22Rv1 (cell line): Measurements from ENCODE around the gene AGRN.

Experiments used
- H3K27ac ChIP-seq: fragments of 450-650 bp; 2 replicates; pipeline ENCODE4 v1.5.1; 2017
- ZFX ChIP-seq: fragments of 450-650 bp; IDR thresholded peaks from 2 replicates; pipeline ENCODE4 v1.6.1; 2017; ENCODE audit warnings: antibody characterized with exemption, borderline replicate concordance
- TF ChIP-seq, protein P1 (sequence below): fragments of 450-650 bp; IDR thresholded peaks from 2 replicates; pipeline ENCODE4 v1.5.1; 2017; ENCODE audit warnings: mild to moderate bottlenecking

Gene AGRN

DNA sequence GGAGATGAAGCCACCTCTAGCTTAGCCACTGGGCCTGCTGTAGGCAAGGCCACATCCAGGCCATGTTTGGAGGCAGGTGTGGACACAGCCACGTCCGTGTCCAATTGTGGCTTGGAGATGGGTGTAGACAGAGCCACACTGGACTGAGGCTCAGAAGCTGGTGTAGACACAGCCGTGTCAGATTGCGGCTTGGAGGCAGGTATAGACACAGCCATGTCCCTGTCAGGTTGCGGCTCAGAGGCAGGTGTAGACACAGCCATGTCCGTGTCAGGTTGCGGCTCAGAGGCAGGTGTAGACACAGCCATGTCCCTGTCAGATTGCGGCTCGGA is 40.2 kb upstream of the AGRN start:
- H3K27ac ChIP-seq = no peak overlapping the region
- TF ChIP-seq, protein P1, sequence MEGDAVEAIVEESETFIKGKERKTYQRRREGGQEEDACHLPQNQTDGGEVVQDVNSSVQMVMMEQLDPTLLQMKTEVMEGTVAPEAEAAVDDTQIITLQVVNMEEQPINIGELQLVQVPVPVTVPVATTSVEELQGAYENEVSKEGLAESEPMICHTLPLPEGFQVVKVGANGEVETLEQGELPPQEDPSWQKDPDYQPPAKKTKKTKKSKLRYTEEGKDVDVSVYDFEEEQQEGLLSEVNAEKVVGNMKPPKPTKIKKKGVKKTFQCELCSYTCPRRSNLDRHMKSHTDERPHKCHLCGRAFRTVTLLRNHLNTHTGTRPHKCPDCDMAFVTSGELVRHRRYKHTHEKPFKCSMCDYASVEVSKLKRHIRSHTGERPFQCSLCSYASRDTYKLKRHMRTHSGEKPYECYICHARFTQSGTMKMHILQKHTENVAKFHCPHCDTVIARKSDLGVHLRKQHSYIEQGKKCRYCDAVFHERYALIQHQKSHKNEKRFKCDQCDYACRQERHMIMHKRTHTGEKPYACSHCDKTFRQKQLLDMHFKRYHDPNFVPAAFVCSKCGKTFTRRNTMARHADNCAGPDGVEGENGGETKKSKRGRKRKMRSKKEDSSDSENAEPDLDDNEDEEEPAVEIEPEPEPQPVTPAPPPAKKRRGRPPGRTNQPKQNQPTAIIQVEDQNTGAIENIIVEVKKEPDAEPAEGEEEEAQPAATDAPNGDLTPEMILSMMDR = no peak
- no peak for TF ChIP-seq ZFX

DNA sequence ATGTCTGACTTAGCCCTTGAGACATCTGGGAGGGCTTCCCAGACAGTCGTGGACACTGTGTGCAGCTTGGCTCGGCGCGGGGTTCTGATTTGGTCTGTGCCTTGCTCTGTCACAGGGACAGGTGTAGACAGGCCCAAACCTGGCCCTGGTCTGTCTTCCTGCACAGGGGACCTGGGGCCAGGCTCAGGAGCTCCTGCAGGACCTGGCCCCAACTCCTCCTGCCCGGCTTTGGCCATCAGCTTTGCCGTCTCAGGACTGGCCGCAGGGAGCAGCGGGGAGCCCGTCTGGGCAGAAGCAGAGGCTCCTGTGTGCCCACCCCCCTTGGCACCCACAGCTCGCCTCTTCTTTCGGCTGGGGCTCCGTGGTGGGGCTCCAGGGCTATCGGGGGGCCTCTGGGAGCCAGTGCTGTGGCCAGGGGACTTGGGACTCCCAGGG is 39.8 kb upstream of the AGRN start:
- TF ChIP-seq, protein P1 = no peak
- no peak for TF ChIP-seq ZFX
- H3K27ac ChIP-seq = no peak overlapping the region

DNA sequence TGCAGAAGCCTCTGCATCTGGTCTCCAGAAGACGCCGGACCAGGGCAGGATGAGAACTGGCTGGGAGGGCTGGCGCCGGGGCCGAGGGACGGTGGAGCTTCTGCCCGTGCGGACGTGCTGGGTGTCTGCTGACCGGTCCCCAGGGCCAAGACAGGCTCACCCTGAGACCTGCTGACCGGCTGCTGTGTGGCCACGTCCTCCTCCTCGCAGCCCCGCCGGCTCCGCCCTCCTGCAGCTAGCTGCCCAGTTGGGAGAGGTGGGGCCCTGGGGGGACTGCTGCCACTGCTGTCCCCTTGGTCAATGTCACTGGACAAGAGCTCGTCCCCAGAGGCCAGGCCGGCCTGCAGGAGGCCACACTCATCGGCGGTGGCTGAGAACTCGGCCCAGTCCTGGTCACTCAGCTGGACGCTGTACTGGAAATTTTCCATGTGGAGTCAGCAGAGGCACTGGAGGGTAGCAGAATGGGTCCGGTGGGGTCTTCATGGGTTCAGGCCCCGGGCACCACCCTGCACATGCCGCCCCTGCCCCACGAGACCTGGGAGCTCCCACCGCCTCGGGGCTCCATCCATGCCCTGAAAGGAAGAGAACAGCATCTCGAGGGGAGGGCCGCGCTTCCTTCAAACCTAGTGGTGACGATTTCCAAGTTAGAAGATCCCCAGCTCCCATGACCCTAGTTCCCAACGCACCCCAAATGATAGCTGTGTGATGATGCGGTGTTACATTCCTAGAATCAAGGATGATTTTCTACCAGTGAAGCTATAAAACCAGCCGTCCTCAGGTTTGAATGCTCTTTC is 39.1 kb upstream of the AGRN start:
- H3K27ac ChIP-seq = no peak overlapping the region
- TF ChIP-seq, protein P1 = no peak
- TF ChIP-seq ZFX = no peak

DNA sequence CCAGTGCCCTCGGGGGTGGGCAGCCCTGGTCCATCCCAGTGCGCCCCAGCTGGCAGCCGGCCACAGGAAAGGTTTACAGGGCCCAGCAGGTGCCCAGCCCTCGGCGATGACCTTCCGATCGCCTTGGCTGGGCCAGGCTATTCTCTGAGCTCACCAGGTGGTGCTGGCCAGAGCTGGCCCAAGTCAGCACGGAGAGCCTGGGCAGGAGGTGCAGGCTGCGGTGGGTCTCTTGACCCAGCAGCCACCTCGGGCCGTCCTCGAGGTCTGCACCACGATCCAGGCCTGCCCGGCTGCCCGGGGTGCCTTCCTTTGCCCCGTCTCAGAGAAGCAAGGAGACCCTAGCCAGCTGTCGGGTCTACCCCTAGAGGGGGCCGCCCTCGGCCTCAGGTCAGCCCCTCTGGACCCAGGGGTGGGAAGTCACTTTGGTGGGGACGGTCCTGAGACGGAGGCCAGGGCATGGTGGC is 38.4 kb upstream of the AGRN start:
- TF ChIP-seq, protein P1 = no peak
- TF ChIP-seq ZFX = no peak
- H3K27ac ChIP-seq = no peak overlapping the region

DNA sequence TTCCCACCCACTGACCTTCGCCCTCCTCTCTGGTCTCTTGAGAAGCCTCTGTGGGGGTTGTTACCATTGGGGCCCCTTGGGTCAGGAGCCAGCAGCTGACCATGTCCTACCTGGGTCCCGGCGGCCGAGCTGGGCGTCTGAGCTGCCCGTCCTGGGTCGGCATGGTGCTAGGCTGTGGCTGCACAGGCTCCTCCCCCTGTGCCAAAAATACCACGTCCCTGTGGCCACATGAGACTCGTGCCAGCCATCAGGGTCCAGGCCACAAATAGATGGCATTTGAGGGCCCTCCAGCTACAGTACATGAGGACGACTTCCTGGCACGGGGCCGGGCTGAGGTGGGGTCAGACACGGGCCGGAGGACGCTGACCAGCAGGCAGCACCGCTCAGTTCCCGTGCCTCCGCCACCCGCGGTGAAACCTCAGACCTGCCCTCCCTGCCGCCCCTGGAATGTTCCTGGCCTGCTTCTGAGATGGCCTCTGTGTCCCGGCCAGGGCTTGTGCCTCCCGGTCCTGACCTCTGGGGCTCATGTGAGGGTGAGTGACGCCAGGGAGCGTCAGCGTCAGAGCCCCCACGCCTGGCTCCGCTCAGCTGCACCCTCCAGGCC is 37.9 kb upstream of the AGRN start, which contains the start of gene PERM1:
TSS of gene PERM1 (minus strand) at position 139 of the 604 bp plus-strand sequence. CDS start 1,064 bp downstream, outside the sequence.
- TF ChIP-seq, protein P1 = no peak
- no peak for TF ChIP-seq ZFX

DNA sequence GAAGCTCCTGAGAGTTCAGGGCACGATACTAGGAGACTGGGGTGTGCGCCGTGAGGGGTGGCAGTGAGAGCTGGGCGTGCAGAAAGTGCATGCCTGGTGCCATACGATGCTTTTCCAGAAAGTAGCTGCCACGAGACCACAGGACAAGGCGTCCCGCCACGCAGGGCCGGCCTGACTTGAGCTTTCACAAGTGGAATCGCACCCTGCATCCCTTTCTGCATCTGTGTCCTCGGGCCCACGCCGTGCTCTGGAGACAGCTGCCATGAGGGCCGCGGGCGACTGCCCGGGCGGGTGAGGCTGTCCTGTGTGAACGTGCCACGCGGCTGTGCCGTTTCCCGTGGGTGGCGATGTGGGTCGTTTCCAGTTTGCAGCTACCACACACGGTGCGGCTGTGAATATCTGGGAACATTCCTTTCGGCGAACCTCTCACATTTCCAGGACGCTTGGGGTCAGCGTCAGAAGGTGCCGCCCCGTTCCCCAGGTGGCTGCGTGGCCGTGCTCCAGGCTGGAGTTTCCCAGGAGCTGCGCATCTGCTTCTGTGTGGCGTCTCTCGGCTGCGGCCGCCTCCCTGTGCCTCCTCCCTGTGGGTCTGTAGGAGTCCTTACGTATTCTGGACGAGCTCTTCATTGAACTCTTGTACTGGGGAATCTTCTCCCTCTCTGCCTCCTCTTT is 37.0 kb upstream of the AGRN start:
- no peak overlapping the region for H3K27ac ChIP-seq
- TF ChIP-seq, protein P1 = no peak
- no peak for TF ChIP-seq ZFX

More for the DNA sequence above, 37.9 kb upstream of the AGRN start, which contains the start of gene PERM1:
- H3K27ac ChIP-seq = no peak within 1 kb of the TSS
